Activated T-helper 1 cell treated with Interleukin-2 at 50 U/mL for 16 hours (primary cell): ENCODE measurements around the gene NT5C3A.
"Not testable (repeated sequence)": the region's sequence is repeated elsewhere in the genome, so short reads cannot be mapped to it uniquely, and the experiment has no call there.

Source experiments
- DNase-seq: peaks from one replicate; pipeline ENCODE4 v3.0.0-alpha.2; 2020; ENCODE audit warnings: low read depth

NT5C3A gene

DNA sequence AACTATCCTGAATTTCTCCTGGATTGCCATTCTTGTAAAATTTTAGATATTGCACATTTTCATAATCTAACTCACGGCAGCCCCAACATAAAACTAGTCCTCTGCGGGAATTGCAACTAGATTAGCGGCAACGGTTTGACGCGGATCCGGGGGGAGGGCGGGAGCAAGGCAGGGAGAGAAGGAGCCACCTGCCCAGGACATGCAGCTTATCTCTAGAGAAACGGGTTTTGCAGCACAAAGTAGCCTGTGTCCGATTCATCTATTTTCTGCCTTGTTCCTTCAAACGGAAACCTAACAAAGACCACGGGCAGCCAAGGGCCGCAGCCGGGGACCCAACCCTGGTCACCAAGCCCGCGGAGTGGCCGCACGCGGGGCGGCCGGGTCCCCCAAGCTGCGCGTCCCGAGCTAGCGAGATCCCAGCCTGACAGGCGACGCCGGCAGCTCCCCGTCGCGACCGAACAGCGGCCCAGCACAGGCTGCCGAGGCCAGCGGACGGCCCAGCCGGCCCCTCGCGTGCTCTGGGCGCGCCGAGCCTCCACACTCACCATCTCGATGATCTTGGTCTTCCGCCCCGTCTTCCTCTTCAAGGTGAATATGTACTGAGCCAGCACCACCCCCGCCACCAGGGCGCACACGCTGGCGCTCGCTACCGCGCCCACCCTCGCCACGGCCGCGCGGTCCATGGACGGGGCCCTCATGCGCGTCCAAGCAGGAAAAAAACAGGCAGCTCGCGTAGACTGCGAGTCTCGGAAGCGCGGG, at the start of gene NT5C3A:
Gene NT5C3A, minus strand, starts transcription at position 754 of the 759 bp plus-strand sequence. Its CDS starts 71 bp downstream, at position 683.
- DNase-seq, result no peak

GRCh38 chr7:33111614-33112013, 49.0 kb upstream of the NT5C3A start:
- DNase-seq, result no peak

DNA sequence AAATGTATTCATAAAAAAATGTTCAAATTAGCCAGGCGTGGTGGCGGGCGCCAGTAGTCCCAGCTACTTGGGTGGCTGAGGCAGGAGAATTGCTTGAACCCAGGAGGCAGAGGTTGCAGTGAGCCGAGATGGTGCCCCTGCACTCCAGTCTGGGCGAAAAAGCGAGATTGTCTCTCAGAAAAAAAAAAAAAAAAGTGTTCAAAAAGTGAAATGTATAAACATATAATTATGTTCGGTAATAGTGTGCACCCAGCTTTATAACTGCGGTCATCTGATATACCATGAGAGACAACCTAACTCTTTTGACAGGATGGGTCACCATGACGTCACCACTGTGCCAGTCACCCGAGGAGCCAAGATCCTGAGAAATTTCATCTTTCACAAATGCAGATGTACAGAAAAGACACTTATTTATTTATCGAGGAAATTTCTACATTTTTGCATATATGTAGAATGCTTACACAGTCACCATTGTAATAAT, 47.2 kb upstream of the NT5C3A start:
- no peak for DNase-seq

- DNase-seq, result peak; percentile 69
Observed at GRCh38 chr7:33109005-33109757, 46.6 kb upstream of the NT5C3A start, which contains the start of gene RP9. TSS of gene RP9 (minus strand) at chr7:33109404. CDS start at chr7:33109372, 32 bp downstream.

GRCh38 chr7:33108554-33109004, 46.0 kb upstream of the NT5C3A start:
- DNase-seq, result no peak

GRCh38 chr7:33107136-33108066, 44.8 kb upstream of the NT5C3A start:
- no peak for DNase-seq

- DNase-seq, result no peak
Observed at GRCh38 chr7:33101906-33102305, 39.3 kb upstream of the NT5C3A start.

GRCh38 chr7:33100770-33101169, 38.2 kb upstream of the NT5C3A start:
- DNase-seq, result no peak

DNA sequence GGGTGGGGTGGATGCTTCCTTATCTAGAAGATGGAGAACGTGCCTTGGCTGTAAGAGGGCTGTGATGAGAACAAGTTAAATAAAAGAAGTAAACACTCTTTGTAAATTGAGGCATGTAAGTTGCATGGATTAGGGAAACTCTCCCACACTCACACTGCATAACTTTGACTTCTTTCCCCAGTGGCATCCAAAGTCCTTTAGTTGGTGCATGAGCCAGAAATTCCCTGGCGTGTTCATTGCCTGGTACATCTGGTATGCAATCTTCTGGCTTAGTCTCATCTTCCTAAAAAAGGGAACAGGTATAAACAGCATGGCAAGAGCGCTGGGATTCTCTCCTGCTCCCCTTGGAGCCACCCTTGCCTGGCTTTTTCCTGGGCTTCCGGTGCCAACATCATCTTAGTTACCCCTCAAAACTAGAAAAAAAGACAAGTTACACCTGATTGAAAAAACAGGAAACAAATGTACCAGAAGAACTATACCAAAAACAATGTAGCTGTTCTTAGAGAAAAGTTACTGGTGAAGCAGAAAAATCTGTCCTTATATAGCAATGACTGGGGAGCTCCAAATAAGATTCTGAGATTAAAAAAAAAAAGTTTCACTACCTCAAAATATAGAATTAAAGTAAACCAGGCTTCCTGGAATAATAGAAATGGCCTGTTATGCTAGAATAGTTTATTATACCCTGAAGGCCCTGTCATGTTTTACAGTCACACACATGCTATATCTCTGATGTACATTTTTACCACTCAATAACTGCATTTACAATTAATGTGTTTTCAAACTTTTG, 36.8 kb upstream of the NT5C3A start:
- DNase-seq, result no peak

DNA sequence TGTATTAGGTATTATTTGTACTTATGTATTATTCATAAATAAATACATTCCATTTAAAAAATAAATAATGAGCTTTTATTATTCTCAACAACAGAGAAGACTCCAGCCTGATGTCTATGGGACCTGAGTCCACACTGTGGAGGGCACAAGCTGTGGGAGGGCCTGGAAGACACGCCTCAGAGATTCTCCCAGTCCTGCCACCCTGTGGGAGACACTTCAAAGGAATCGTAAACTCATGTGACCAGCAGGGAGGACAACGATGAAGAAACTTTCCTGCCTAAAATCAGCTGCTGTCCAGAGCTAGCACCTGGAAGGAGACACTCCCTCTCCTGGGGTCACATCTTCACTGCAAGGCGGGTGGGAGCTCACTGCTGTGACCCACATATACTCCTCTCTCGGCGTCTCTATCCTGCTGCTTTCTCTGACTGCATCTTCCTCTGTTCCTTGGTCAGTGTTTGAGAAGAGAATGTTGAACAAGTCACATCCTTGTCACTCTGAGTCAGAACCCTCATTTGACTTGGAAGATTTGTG, 32.2 kb upstream of the NT5C3A start:
- not testable (repeated sequence) for DNase-seq

DNA sequence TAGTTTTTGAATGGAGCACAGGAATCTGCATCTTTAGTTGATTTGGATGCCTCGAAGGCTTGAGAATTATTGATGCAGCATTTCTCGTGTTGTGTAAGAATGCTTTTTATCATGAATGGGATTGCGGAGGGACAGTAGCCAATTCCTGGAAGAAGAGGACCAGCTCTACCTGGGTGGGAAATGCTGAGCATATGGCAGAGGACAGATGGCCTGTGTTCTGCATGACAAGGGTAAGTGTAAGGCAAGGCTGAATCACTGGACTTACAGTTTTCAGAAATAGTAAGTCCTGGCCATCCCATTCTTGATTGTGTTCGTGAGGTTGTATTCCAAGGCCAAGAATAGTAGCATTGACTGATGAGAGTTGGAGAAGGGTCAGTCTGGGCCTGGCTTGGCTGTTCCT, 30.7 kb upstream of the NT5C3A start:
- DNase-seq, result no peak

GRCh38 chr7:33091641-33092191, 29.1 kb upstream of the NT5C3A start:
- no peak for DNase-seq

DNA sequence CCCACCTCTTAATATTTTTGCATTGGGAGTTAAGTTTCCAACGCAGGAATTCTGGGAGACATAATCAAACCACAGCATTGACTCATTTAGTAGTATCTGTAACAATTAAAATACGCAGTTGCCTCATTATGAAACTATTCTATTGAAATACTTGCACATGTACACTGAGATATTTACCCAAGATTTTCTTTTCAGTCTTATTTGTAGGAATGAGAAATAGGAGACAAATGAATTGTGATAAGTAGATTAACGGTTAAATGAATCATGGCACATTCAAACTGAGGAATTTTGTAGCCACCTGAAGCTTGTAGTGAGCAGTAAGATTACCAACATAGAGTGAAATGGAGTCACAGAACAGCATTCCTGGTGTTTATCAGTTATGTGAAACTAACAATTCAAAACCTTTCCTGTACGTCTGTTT, 28.5 kb upstream of the NT5C3A start:
- DNase-seq, result no peak

DNA sequence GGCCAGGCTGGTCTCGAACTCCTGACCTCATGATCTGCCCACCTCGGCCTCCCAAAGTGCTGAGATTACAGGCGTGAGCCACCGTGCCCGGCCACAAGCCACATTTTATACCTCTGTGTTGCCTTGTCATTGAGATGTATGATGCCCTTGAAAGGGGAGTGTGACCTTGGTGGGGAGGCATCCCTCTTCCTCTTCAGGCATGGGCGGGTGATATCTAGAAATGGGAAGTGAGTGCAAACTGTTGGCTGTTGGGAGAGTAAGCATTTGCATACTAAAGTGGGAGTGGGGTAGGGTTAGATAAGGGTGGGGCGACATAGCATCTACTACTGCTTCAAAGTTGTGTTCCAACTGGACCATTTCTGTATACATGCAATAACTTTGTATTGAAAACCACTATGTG, 26.6 kb upstream of the NT5C3A start:
- no peak for DNase-seq

GRCh38 chr7:33087858-33088257, 25.3 kb upstream of the NT5C3A start:
- DNase-seq, result no peak

DNA sequence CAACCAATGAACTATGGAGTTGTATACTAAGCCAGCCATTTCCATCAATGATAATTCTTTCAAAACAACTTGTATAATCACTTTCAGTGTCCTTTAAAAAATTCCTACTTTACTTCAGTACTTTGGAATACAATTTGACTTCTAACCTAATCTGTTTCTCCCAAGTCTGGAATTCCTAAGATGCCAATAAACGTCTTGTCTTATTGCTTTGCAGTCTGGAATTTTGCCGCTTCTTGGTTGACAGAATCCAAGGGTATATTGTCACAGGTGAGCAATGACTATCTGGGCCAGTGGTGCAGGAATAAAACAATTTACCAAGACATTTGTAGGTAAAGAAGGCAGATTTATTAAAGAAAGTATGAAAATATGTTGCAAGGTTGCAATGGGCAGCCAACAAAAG, 24.8 kb upstream of the NT5C3A start:
- DNase-seq, result no peak

GRCh38 chr7:33079763-33080690, 17.5 kb upstream of the NT5C3A start:
- no peak for DNase-seq

- no peak for DNase-seq
Observed at GRCh38 chr7:33079096-33079495, 16.5 kb upstream of the NT5C3A start.

GRCh38 chr7:33076737-33077136, 14.2 kb upstream of the NT5C3A start:
- DNase-seq, result no peak
